Liver (tissue), 9 donors: Measurements from ENCODE around the gene CHST3. TPM values are rescaled to one million over a fixed set of nuclear protein-coding genes. Genes with fewer than 3 reads are reported as not detected.
"Not testable (repeated sequence)": the region's sequence is repeated elsewhere in the genome, so short reads cannot be mapped to it uniquely, and the experiment has no call there.

Experiments used
- DNase-seq: peaks from one replicate; pipeline ENCODE4 v3.0.0-alpha.2; 2017; ENCODE audit warnings: low spot score
- H3K27ac ChIP-seq, 2 donors: one replicate each; pipeline ENCODE4 v1.7.0; 2013; ENCODE audit warnings: inconsistent platforms in 2 of 2, low read length in 2 of 2, control low read depth in 1 of 2, low read depth in 1 of 2, mild to moderate bottlenecking in 1 of 2
- H3K27me3 ChIP-seq, 4 donors: one replicate each; pipeline versions ENCODE4 v1.6.1 to v1.7.0; 2013; ENCODE audit warnings: low read length in 3 of 4, inconsistent platforms in 1 of 4, mild to moderate bottlenecking in 1 of 4, moderate library complexity in 1 of 4; ENCODE audit not compliant: control insufficient read depth in 4 of 4, insufficient read depth in 4 of 4
- H3K36me3 ChIP-seq, 4 donors: one replicate each; pipeline versions ENCODE4 v1.6.1 to v1.7.0; 2013; ENCODE audit warnings: low read length in 3 of 4, mild to moderate bottlenecking in 3 of 4, low read depth in 1 of 4, moderate library complexity in 1 of 4; ENCODE audit not compliant: control insufficient read depth in 4 of 4, insufficient read depth in 3 of 4
- H3K4me1 ChIP-seq, 4 donors: one replicate each; pipeline versions ENCODE4 v1.6.1 to v1.7.0; 2013; ENCODE audit warnings: low read length in 3 of 4, mild to moderate bottlenecking in 3 of 4, moderate library complexity in 1 of 4; ENCODE audit not compliant: control insufficient read depth in 4 of 4, insufficient read depth in 4 of 4
- H3K4me3 ChIP-seq, 3 donors: one replicate each; pipeline versions ENCODE4 v1.6.1 to v1.7.0; 2013; ENCODE audit warnings: low read length in 3 of 3, control low read depth in 1 of 3, low read depth in 1 of 3, mild to moderate bottlenecking in 1 of 3
- H3K9ac ChIP-seq, 2 donors: one replicate each; pipeline ENCODE4 v1.7.0; 2013; ENCODE audit warnings: low read length in 2 of 2, mild to moderate bottlenecking in 2 of 2, moderate library complexity in 2 of 2, control low read depth in 1 of 2, low read depth in 1 of 2
- H3K9me3 ChIP-seq, 4 donors: one replicate each; pipeline versions ENCODE4 v1.6.1 to v1.7.0; 2013; ENCODE audit warnings: low read length in 3 of 4; ENCODE audit not compliant: control insufficient read depth in 4 of 4
- ATF3 ChIP-seq: IDR thresholded peaks from 2 replicates; pipeline ENCODE4 v1.6.1; 2016; ENCODE audit warnings: antibody characterized with exemption
- CTCF ChIP-seq: fragments of 150-350 bp; IDR thresholded peaks from 2 replicates; pipeline ENCODE4 v1.5.1; 2017; ENCODE audit warnings: improper control_type of control experiment, low read depth, low read length; ENCODE audit not compliant: missing input control
- EGR1 ChIP-seq, 2 donors: IDR thresholded peaks; 2 replicates each; pipeline ENCODE4 v1.6.1; 2016 to 2018; ENCODE audit warnings: antibody characterized with exemption in 2 of 2, low read depth in 2 of 2
- FOXA1 ChIP-seq: IDR thresholded peaks from 2 replicates; pipeline ENCODE4 v1.6.1; 2016; ENCODE audit warnings: antibody characterized with exemption
- FOXA2 ChIP-seq: IDR thresholded peaks from 2 replicates; pipeline ENCODE4 v1.6.1; 2016; ENCODE audit warnings: antibody characterized with exemption
- GABPA ChIP-seq, 2 donors: IDR thresholded peaks in 1 of 2; conservative IDR thresholded peaks in 1 of 2; 2 replicates each; pipeline ENCODE4 v1.6.1; 2016; ENCODE audit warnings: antibody characterized with exemption in 2 of 2, mild to moderate bottlenecking in 1 of 2, moderate library complexity in 1 of 2
- HNF4A ChIP-seq, 2 donors: conservative IDR thresholded peaks; 2 replicates each; pipeline ENCODE4 v1.6.1; 2016; ENCODE audit warnings: antibody characterized with exemption in 2 of 2, mild to moderate bottlenecking in 2 of 2
- HNF4G ChIP-seq: IDR thresholded peaks from 2 replicates; pipeline ENCODE4 v1.6.1; 2016; ENCODE audit warnings: antibody characterized with exemption
- JUND ChIP-seq, 2 donors: IDR thresholded peaks; 2 replicates each; pipeline ENCODE4 v1.6.1; 2016; ENCODE audit warnings: antibody characterized with exemption in 2 of 2
- MAX ChIP-seq: IDR thresholded peaks from 2 replicates; pipeline ENCODE4 v1.6.1; 2016; ENCODE audit warnings: antibody characterized with exemption
- NR2F2 ChIP-seq: IDR thresholded peaks from 2 replicates; pipeline ENCODE4 v1.6.1; 2016; ENCODE audit warnings: antibody characterized with exemption
- RAD21 ChIP-seq, 2 donors: IDR thresholded peaks; 2 replicates each; pipeline ENCODE4 v1.6.1; 2016; ENCODE audit warnings: antibody characterized with exemption in 2 of 2, mild to moderate bottlenecking in 2 of 2
- RXRA ChIP-seq, 2 donors: IDR thresholded peaks; 2 replicates each; pipeline ENCODE4 v1.6.1; 2017 to 2018; ENCODE audit warnings: antibody characterized with exemption in 2 of 2, mild to moderate bottlenecking in 1 of 2
- SP1 ChIP-seq: IDR thresholded peaks from 2 replicates; pipeline ENCODE4 v1.6.1; 2018; ENCODE audit warnings: antibody characterized with exemption, mild to moderate bottlenecking
- YY1 ChIP-seq: IDR thresholded peaks from 2 replicates; pipeline ENCODE4 v1.6.1; 2016; ENCODE audit warnings: antibody characterized with exemption, mild to moderate bottlenecking
- ZBTB33 ChIP-seq: IDR thresholded peaks from 2 replicates; pipeline ENCODE4 v1.6.1; 2016; ENCODE audit warnings: antibody characterized with exemption
- WGBS: extraction: QIAGEN DNeasy Blood & Tissue Kit; methylation state at CpG from one replicate; pipeline ENCODE4 v1.1.7; 2013; 5-methylcytosine and 5-hydroxymethylcytosine counted together
- polyA plus RNA-seq, 2 donors: library from polyadenylated mRNA; stranded (reverse) in 1 of 2; unstranded in 1 of 2; fragments of 200-250 nt in 1 of 2; fragments of >200 nt in 1 of 2; fragmentation: Nextera tagmentation in 1 of 2; extraction: Ambion mirVana in 1 of 2; gene quantifications; one replicate each; pipeline versions ENCODE4 v1.2.1 to v1.2.3, GENCODE V29; 2013 to 2015
- total RNA-seq, 2 donors: library from RNA; depleted of rRNA; stranded (reverse); fragments of >200 nt; gene quantifications; one replicate each; pipeline ENCODE4 v1.2.3, GENCODE V29; 2014
- donor health status: healthy.
- donor health status: healthy.
- donor health status: healthy.
- donor health status: healthy.
- donor health status: healthy.

Gene CHST3
- total and polyA plus RNA-seq, 4 donors: 0.29 to 4.3 (median 1.5) TPM

GRCh38 chr10:71919956-71920539 lies 44.1 kb upstream of the CHST3 start:
- not testable (repeated sequence) for H3K4me1 ChIP-seq, H3K9me3 ChIP-seq, H3K27ac ChIP-seq, DNase-seq, H3K4me3 ChIP-seq, H3K36me3 ChIP-seq, H3K27me3 ChIP-seq, H3K9ac ChIP-seq
- 75% methylated on average over 7 of the region's 7 CpGs for WGBS

GRCh38 chr10:71920540-71921323 lies 43.5 kb upstream of the CHST3 start:
- no peaks in the 10 kb centered on the region for H3K27me3 ChIP-seq
- no peaks in the 10 kb centered on the region for H3K9me3 ChIP-seq
- TF ChIP-seq RAD21 (IDR thresholded peaks at IDR 0.05): no peak
- no peak for TF ChIP-seq JUND (IDR thresholded peaks at IDR 0.05)
- no peak for TF ChIP-seq GABPA (IDR thresholded peaks at IDR 0.05 in 1 of 2, conservative IDR thresholded peaks at IDR 0.05 in 1 of 2)
- TF ChIP-seq NR2F2: no peak
- no peak for TF ChIP-seq YY1
- no peak for TF ChIP-seq HNF4A (conservative IDR thresholded peaks at IDR 0.05)
- TF ChIP-seq SP1: no peak
- TF ChIP-seq HNF4G: no peak
- TF ChIP-seq ZBTB33: no peak
- no peak overlapping the region for H3K27ac ChIP-seq
- H3K9ac ChIP-seq: no peak overlapping the region
- H3K4me3 ChIP-seq: no peak overlapping the region
- no peaks in the 10 kb centered on the region for H3K36me3 ChIP-seq
- 70% methylated on average over 9 of the region's 9 CpGs for WGBS
- DNase-seq: no peak
- H3K4me1 ChIP-seq: no peaks in the 10 kb centered on the region

- H3K4me3 ChIP-seq: no peak overlapping the region
- no peaks in the 10 kb centered on the region for H3K4me1 ChIP-seq
- H3K36me3 ChIP-seq: no peaks in the 10 kb centered on the region
- H3K27ac ChIP-seq: no peak overlapping the region
- no peak for DNase-seq
- no peaks in the 10 kb centered on the region for H3K27me3 ChIP-seq
- no peaks in the 10 kb centered on the region for H3K9me3 ChIP-seq
- 64% methylated on average over 4 of the region's 4 CpGs for WGBS
- H3K9ac ChIP-seq: no peak overlapping the region
- TF ChIP-seq NR2F2: no peak
- no peak for TF ChIP-seq MAX
- no peak for TF ChIP-seq GABPA (IDR thresholded peaks at IDR 0.05 in 1 of 2, conservative IDR thresholded peaks at IDR 0.05 in 1 of 2)
- no peak for TF ChIP-seq RXRA (IDR thresholded peaks at IDR 0.05)
- TF ChIP-seq YY1: no peak
- no peak for TF ChIP-seq JUND (IDR thresholded peaks at IDR 0.05)
- no peak for TF ChIP-seq ZBTB33
- no peak for TF ChIP-seq EGR1 (IDR thresholded peaks at IDR 0.05; ENCODE audit: low read depth in 2 of 2)
- no peak for TF ChIP-seq HNF4G
- TF ChIP-seq SP1: no peak
- TF ChIP-seq FOXA1: no peak
- TF ChIP-seq ATF3: no peak
- no peak for TF ChIP-seq RAD21 (IDR thresholded peaks at IDR 0.05)
- no peak for TF ChIP-seq CTCF
- no peak for TF ChIP-seq FOXA2
Measured at GRCh38 chr10:71921324-71922027, 42.7 kb upstream of the CHST3 start.
